ENCODE measurements around the gene KCNC3.

Gene KCNC3

GRCh38 chr19:50309396-50310125 is 19.6 kb downstream of the KCNC3 start:
- DNase-seq, result no peak

GRCh38 chr19:50308991-50309390 is 20.2 kb downstream of the KCNC3 start:
- DNase-seq, result no peak

- no peak for DNase-seq
These were observed 25.6 kb downstream of the KCNC3 start for GRCh38 chr19:50303558-50303957.

GRCh38 chr19:50301607-50301971 is 27.6 kb downstream of the KCNC3 start:
- no peak for DNase-seq

- peak; percentile 60 for DNase-seq
These were observed 28.2 kb downstream of the KCNC3 start for GRCh38 chr19:50300814-50301606.

- no peak for DNase-seq
These were observed 29.1 kb downstream of the KCNC3 start for GRCh38 chr19:50300051-50300450.

GRCh38 chr19:50293263-50294004 is 35.7 kb downstream of the KCNC3 start:
- DNase-seq, result no peak

- no peak for DNase-seq
These were observed 36.9 kb downstream of the KCNC3 start for GRCh38 chr19:50292216-50292827.

- DNase-seq, result no peak
These were observed 38.4 kb downstream of the KCNC3 start for GRCh38 chr19:50290775-50291174.

- no peak for DNase-seq
These were observed 39.2 kb downstream of the KCNC3 start for GRCh38 chr19:50290011-50290410.

GRCh38 chr19:50288954-50289353 is 40.2 kb downstream of the KCNC3 start:
- DNase-seq, result no peak

GRCh38 chr19:50287331-50287730 is 41.8 kb downstream of the KCNC3 start:
- no peak for DNase-seq

- no peak for DNase-seq
These were observed 42.7 kb downstream of the KCNC3 start for GRCh38 chr19:50286443-50286842.

- no peak for DNase-seq
These were observed 43.3 kb downstream of the KCNC3 start for GRCh38 chr19:50285833-50286232.

- no peak for DNase-seq
These were observed 47.7 kb downstream of the KCNC3 start for GRCh38 chr19:50281491-50281890.

GRCh38 chr19:50280983-50281382 is 48.2 kb downstream of the KCNC3 start:
- DNase-seq, result no peak

GRCh38 chr19:50280074-50280473 is 49.1 kb downstream of the KCNC3 start:
- no peak for DNase-seq

GRCh38 chr19:50277966-50278580 is 51.1 kb downstream of the KCNC3 start:
- DNase-seq, result no peak

GRCh38 chr19:50276370-50277063 is 52.7 kb downstream of the KCNC3 start:
- no peak for DNase-seq

GRCh38 chr19:50275577-50276368 is 53.4 kb downstream of the KCNC3 start:
- no peak for DNase-seq

GRCh38 chr19:50273821-50274220 is 55.4 kb downstream of the KCNC3 start:
- DNase-seq, result no peak

Measured in fibroblast of skin of right biceps (primary cell).